ENCODE results near the gene GATD1.

- TF ChIP-seq, protein P1, sequence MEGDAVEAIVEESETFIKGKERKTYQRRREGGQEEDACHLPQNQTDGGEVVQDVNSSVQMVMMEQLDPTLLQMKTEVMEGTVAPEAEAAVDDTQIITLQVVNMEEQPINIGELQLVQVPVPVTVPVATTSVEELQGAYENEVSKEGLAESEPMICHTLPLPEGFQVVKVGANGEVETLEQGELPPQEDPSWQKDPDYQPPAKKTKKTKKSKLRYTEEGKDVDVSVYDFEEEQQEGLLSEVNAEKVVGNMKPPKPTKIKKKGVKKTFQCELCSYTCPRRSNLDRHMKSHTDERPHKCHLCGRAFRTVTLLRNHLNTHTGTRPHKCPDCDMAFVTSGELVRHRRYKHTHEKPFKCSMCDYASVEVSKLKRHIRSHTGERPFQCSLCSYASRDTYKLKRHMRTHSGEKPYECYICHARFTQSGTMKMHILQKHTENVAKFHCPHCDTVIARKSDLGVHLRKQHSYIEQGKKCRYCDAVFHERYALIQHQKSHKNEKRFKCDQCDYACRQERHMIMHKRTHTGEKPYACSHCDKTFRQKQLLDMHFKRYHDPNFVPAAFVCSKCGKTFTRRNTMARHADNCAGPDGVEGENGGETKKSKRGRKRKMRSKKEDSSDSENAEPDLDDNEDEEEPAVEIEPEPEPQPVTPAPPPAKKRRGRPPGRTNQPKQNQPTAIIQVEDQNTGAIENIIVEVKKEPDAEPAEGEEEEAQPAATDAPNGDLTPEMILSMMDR (IDR thresholded peaks at IDR 0.05; ENCODE audit: low read depth, low read length), result no peak
- TF ChIP-seq EZH2phosphoT487 (IDR thresholded peaks at IDR 0.05; ENCODE audit: low read depth), result no peak
These were observed 3.5 kb downstream of the GATD1 start for GRCh38 chr11:773830-774229.
